ENCODE measurements around the gene YKT6.

- TF ChIP-seq CTCF (IDR thresholded peaks at IDR 0.05): no peak
- no peak for TF ChIP-seq POLR2A (IDR thresholded peaks at IDR 0.05)
These were observed 12.1 kb upstream of the YKT6 start for GRCh38 chr7:44188480-44189225.
